Stimulated activated CD8-positive, alpha-beta memory T cell treated with anti-CD3 and anti-CD28 coated beads, Interleukin-4, amount 100 ng/mL, for 24 hours (primary cell): ENCODE data around the gene WDR35.
"Not testable (repeated sequence)": the region's sequence is repeated elsewhere in the genome, so short reads cannot be mapped to it uniquely, and the experiment has no call there.

Experiments
- DNase-seq: peaks from one replicate; pipeline ENCODE4 v3.0.0-alpha.2; 2020; ENCODE audit warnings: low read depth

The WDR35 gene

DNA sequence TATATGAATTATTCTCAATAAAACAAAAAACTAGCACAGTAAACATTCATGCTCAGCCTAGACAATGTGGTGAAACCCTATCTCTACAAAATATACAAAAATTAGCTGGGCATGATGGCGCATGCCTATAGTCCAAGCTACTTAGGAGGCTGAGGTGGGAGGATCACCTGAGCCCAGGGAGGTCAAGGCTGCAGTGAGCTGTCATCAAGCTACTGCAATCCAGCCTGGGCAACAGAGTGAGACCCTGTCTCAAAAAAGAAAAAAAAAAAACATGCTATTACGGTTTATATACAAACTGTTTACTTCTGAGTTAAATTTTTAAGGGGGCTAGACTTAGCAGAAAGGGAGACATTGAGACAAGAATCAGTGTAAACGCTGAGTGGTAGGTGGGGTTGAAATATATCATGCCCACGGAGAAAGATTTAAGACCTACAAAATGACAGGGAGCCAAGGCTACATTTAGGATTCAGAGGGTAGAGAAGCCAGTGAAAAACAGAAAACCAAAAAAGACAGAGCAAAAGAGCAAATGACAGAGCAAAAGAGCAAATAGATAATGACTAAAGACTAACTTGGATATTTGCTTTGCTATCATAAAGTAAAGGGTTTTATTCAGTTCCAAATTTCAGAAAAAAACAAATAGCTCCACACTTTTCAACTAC is 95.6 kb downstream of the WDR35 start:
- DNase-seq: no peak

DNA sequence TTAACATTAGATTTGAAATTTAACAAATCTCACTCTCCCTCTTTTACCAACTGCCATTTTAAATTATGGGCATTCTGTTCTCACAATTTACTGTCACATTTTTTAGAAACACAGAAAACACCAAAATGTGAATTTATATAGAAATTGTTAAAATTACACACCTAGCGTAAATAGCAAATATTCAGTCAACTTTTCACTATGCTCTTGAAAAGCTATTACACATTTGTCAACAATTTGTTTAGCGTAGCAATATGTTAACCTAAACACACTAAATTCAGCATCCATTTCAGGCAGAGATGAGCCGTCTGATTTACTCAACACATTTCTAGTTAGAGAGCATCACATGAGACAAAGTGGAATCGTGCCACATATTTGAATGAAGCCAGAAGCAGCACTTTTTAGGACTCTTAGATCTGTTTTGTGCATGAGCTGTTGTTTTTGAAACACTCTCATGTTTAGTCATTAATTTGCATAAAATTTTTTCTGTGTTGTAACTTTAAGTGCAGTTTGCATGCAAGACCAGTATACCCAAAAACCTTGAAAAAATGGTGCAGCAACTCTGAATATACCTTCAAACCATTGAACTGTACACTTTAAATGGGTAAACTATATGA is 96.3 kb downstream of the WDR35 start:
- no peak for DNase-seq

DNA sequence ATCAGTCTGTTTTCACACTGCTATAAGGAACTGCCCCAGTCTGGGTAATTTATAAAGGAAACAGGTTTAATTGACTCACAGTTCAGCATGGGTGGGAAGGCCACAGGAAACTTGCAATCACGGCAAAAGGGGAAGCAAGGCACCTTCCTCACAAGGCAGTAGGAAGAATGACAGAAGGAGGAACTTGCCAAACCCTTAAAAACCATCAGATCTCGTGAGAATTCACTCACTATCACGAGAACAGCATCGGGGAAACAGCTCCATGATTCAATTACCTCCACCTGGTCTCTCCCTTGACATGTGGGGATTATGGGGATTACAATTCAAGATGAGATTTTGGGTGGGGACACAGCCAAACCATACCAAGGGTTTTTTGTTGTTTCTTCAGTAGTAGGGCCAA is 97.9 kb downstream of the WDR35 start:
- not testable (repeated sequence) for DNase-seq

DNA sequence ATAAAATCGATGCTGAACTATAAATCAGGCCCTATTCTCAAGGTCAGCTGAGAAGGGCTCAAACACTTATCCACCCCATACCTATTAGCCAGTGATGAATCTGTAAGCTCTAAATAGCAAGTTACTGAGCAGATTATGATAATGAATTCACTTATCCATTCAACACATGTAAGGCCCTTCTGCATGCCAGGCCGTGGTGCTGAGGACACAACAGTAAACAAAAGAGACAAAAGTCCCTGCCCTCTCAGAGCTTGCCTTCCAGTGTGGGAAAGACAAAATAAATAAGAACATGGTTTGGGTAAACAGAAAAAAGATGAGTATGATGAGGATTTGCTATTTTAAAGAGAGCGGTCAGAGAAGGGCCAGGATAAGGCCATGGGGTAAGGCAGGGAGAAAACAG is 99.8 kb downstream of the WDR35 start:
- no peak for DNase-seq

DNA sequence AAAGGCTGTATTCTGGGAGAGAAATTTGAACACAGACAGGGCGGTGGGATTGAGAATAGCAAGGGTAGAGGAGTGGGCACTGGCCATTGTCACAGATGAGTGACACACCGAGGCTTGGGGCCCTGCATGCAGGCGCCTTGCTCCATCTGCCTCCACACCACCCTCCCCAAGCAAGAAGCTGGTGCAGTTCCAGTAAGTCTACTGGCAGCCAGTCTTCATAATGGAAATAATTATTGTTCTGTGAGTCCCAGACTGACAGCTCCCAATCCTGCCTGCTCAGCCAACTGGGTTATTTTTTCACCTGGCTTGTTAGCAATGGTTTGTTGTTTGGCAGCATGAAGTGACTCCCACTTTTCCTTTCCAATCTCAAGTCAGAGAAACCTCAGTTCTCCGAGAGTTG is 101.1 kb downstream of the WDR35 start:
- DNase-seq: no peak

DNA sequence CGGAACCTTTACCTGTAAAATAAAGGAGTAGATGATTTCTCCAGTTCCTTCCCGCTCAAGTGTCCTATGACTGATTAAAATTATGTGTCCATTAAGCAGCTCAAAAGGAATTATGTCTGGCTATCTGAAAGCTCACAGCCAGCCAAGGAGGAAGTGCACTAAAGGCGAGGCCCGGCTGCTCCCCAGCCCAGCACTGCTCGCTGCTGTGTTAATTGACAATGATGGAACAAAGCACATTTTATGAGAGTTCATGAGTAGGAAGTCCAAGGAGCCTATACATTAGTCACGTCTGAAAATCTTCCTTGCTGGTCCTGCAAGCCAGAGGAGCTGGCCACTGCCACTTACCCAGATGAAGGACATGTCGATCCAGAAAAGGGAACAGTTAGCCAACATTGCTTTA is 102.4 kb downstream of the WDR35 start:
- no peak for DNase-seq

- DNase-seq: no peak
Observed at GRCh38 chr2:19886261-19886660, 103.6 kb downstream of the WDR35 start.

DNA sequence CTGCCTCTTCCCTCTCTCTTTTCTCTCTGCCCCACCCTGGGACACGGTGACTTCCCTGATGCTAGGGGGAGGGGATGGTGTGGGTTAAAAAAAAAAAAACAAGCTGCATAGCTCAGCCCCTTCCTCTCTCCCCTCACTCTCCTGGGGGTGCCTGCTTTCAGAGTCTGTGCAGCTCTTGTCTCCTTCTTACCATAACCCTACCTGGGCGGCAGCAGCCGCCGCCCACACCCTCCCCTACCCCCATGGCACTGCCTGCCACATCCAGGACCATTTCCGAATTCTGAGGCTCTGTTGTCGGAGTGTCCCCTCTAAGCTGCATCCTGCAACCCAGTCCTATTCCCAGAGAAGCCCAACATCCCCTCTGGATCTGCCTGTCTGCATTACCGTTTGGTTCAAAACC is 104.1 kb downstream of the WDR35 start:
- DNase-seq: no peak

- DNase-seq: no peak
Observed at GRCh38 chr2:19883971-19884720, 105.8 kb downstream of the WDR35 start.

DNA sequence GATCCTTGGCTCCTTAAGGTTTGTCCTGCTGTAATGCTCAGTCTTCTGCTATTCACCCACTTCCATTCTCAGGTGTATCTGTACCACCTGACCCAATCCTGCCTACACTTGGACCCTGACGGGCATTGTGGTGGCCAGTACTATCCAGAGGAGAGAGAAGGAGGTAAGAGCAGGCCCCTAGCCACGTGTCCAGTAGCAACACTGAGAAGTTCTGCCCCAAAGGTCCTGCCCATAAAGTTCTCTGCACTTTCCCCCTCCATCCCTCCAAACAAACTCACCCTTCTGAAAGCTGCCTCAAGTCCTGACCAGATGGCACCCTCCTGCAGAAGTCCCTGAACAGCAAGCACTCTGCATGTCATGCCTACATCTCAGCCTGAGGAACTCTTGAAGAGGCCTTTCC is 106.4 kb downstream of the WDR35 start:
- no peak for DNase-seq

- no peak for DNase-seq
Observed at GRCh38 chr2:19882286-19882685, 107.6 kb downstream of the WDR35 start.

GRCh38 chr2:19881908-19882265 is 108.0 kb downstream of the WDR35 start:
- no peak for DNase-seq

DNA sequence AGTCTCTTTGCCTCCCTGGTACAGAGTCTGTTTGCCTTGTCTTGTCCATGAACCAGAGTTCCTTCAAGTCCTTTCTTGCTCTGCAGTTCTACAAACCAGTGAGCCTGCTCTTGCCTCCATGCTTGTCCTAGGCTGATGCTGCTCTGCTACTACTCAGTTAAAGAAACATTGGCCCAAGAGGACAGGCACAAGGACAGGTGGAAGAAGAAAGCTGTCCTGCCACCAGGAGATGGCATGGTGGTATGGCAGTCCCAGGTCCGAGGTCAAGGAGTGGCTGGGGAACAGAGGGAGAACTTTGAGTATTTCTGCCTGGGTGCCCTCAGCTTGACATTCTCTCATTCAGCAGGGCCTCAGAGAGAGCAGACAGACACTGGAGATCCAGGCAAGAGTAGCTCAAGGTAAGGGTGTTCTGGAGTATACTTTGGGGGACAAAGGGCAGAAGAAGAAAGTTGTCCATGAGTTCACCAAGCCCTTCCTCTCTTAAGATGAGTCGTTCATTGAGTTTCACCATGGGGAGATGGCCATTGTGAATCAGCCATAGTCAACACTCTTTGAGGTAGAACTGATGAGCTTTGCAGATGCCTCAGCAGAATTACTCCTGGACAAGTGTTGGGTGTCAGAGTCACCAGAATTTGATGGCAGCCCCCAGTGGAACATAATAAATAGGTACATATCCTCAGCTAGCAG is 108.5 kb downstream of the WDR35 start:
- DNase-seq: no peak

DNA sequence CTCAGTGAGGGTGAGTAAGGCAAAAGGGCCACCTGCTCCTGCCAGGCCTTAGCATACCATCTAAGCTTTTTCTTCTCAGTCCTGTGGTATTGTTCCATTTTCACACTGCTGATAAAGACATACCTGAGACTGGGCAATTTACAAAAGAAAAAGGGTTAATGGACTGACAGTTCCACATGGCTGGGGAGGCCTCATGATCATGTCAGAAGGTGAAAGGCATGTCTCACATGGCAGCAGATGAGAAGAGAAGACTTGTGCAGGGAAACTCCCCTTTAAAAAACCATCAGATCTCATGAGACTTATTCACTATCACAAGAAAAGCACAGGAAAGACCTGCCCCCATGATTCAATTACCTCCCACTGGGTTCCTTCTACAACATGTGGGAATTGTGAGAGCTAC is 109.7 kb downstream of the WDR35 start:
- not testable (repeated sequence) for DNase-seq

- DNase-seq: no peak
Observed at GRCh38 chr2:19879120-19879519, 110.8 kb downstream of the WDR35 start.

GRCh38 chr2:19878268-19879046 is 111.4 kb downstream of the WDR35 start:
- DNase-seq: no peak

DNA sequence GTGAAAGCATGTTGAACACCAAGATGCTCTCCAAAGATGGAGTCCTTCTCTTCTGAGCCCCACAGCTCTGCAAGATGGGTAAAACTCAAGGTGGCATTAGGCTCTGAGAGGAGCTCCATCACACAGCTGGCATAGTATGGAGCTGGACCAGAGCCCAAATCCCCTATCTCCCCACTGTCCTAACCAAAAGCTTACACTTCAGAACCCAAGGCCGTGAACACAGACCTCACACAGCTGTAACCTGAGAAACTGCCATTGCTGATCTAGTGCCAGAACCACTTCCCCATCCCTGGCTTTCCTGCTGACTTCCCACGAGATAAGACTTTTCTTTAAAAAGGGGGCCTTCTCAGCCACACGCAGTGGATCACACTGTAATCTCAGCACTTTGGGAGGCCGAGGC is 113.2 kb downstream of the WDR35 start:
- DNase-seq: no peak

GRCh38 chr2:19875280-19875679 is 114.6 kb downstream of the WDR35 start:
- no peak for DNase-seq

- DNase-seq: no peak
Observed at GRCh38 chr2:19874726-19875125, 115.2 kb downstream of the WDR35 start.

DNA sequence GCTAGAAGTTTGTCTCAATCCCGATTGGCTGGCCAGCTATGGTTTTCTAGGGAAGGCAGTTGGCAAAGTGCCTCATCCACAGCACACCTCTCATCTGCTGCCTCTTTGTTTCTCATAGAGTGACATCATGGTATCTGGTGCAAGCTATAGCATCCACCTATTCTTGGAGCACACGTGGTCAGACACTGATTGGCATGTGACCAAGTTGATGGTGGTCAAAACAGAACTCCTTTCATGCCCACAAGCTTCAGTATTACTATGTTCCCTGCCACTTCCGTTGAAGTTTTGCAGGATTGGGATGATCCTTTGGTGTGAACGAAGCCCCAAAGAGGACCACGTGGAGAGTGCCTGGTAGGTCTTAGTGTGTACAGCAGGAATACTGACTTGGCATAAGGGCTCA is 116.9 kb downstream of the WDR35 start:
- DNase-seq: no peak

GRCh38 chr2:19872302-19872701 is 117.6 kb downstream of the WDR35 start:
- no peak for DNase-seq

DNA sequence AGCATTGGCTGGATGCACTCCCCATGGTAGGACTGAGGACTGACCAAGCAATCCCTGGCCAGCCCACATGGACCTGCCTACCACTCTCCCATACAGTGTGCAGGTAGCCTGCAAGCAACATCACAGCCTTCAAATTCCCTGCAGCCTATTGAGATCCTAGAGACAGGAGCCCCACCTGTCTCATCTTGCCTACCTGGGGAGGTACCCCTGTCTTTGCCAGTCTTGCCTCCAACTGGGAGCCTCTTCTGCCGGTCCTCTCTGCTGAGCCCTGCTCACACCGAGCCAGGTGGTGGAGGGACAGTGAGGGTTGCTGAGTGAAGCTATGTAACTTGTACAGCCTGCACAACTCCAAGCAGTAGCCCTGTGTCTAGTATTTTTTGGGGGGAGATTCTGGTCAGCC is 118.1 kb downstream of the WDR35 start:
- DNase-seq: no peak
